ENCODE data around the gene GKN1. TPM values are rescaled to one million over a fixed set of nuclear protein-coding genes. Genes with fewer than 3 reads are reported as not detected.
A peak's percentile ranks its signal among the peaks of the same experiment; 100 is the strongest.
"Not testable (repeated sequence)": the region's sequence is repeated elsewhere in the genome, so short reads cannot be mapped to it uniquely, and the experiment has no call there.

The GKN1 gene
- total RNA-seq, 1 donor from 2014 or later: not detected

- Mint-ChIP-seq H3K4me3 (no peak overlapping the region), H3K27ac (ENCODE audit: unreplicated experiment) (peak overlapping the region; percentile 52), H3K36me3 (ENCODE audit: low read depth) (no peaks in the 10 kb centered on the region), H3K27me3 (ENCODE audit: low read depth) (peaks cover 39% of the 10 kb centered on the region), H3K4me1 (peaks cover 10% of the 10 kb centered on the region), H3K9me3 (peaks cover 3% of the 10 kb centered on the region)
- TF ChIP-seq CTCF (conservative IDR thresholded peaks at IDR 0.05): peak; percentile 85
- DNase-seq (ENCODE audit: low read depth, low spot score): peak; percentile 75
Measured at GRCh38 chr2:68943581-68944568, 30.6 kb upstream of the GKN1 start.

GRCh38 chr2:68946117-68946516 lies 28.3 kb upstream of the GKN1 start:
- Mint-ChIP-seq H3K9me3 (no peaks in the 10 kb centered on the region), H3K27me3 (ENCODE audit: low read depth) (peaks cover 24% of the 10 kb centered on the region), H3K4me3 (no peak overlapping the region), H3K36me3 (ENCODE audit: low read depth) (no peaks in the 10 kb centered on the region), H3K27ac (ENCODE audit: unreplicated experiment) (no peak overlapping the region), H3K4me1 (peaks cover 10% of the 10 kb centered on the region)
- DNase-seq (ENCODE audit: low read depth, low spot score): no peak
- TF ChIP-seq CTCF (conservative IDR thresholded peaks at IDR 0.05): no peak

- Mint-ChIP-seq H3K36me3 (ENCODE audit: low read depth) (no peaks in the 10 kb centered on the region), H3K4me1 (peaks cover 5% of the 10 kb centered on the region), H3K4me3 (no peak overlapping the region), H3K27me3 (ENCODE audit: low read depth) (peaks cover 20% of the 10 kb centered on the region), H3K27ac (ENCODE audit: unreplicated experiment) (no peak overlapping the region), H3K9me3 (no peaks in the 10 kb centered on the region)
- no peak for DNase-seq (ENCODE audit: low read depth, low spot score)
- no peak for TF ChIP-seq CTCF (conservative IDR thresholded peaks at IDR 0.05)
Measured at GRCh38 chr2:68948710-68949109, 25.7 kb upstream of the GKN1 start.

GRCh38 chr2:68951899-68952298 lies 22.5 kb upstream of the GKN1 start:
- Mint-ChIP-seq H3K4me3 (no peak overlapping the region), H3K36me3 (ENCODE audit: low read depth) (no peaks in the 10 kb centered on the region), H3K9me3 (peaks cover 2% of the 10 kb centered on the region), H3K27me3 (ENCODE audit: low read depth) (peaks cover 16% of the 10 kb centered on the region), H3K4me1 (no peaks in the 10 kb centered on the region), H3K27ac (ENCODE audit: unreplicated experiment) (no peak overlapping the region)
- DNase-seq (ENCODE audit: low read depth, low spot score): no peak
- TF ChIP-seq CTCF (conservative IDR thresholded peaks at IDR 0.05): no peak

- Mint-ChIP-seq H3K4me3 (no peak within 1 kb of the TSS), H3K4me1 (no peaks in the 10 kb centered on the region), H3K9me3 (peaks cover 2% of the 10 kb centered on the region), H3K36me3 (ENCODE audit: low read depth) (no peaks in the 10 kb centered on the region), H3K27me3 (ENCODE audit: low read depth) (peaks cover 14% of the 10 kb centered on the region), H3K27ac (ENCODE audit: unreplicated experiment) (no peak within 1 kb of the TSS)
- DNase-seq (ENCODE audit: low read depth, low spot score): no peak
- TF ChIP-seq CTCF (conservative IDR thresholded peaks at IDR 0.05): no peak
Measured at GRCh38 chr2:68952887-68953521, 21.4 kb upstream of the GKN1 start, which contains the start of gene GKN2. GKN2 (minus strand) TSS chr2:68952893; CDS start chr2:68952861, 32 bp downstream.

- H3K27ac Mint-ChIP-seq (ENCODE audit: unreplicated experiment); DNase-seq (ENCODE audit: low read depth, low spot score); H3K9me3 Mint-ChIP-seq; H3K4me1 Mint-ChIP-seq; H3K4me3 Mint-ChIP-seq; H3K36me3 Mint-ChIP-seq (ENCODE audit: low read depth): not testable (repeated sequence)
- H3K27me3 Mint-ChIP-seq (ENCODE audit: low read depth): peaks cover 12% of the 10 kb centered on the region
Measured at GRCh38 chr2:68955432-68955831, 19.0 kb upstream of the GKN1 start.

Measured in neural crest cell (in vitro differentiated cells).